IMR-90 (cell line): ENCODE measurements around the gene AFTPH. TPM values are rescaled to one million over a fixed set of nuclear protein-coding genes. Genes with fewer than 3 reads are reported as not detected.

ENCODE experiments used
- ATAC-seq: fragments of 200-7000 bp; cut with Tn5 transposase; 2 replicates; pipeline ENCODE4 v1.9.1; 2020; ENCODE audit warnings: low read depth, mild to moderate bottlenecking, moderate library complexity
- BruUV-seq: library from RNA; stranded (reverse); fragments of 400-500 nt; replicated peaks from 2 replicates; lab custom pipeline; 2021; lab: Mats Ljungman, UMichigan
- CTCF ChIA-PET: fragments of 300-600 bp; formaldehyde crosslinking; extraction: SDS; loops from one replicate; lab custom pipeline; 2021; ENCODE audit warnings: antibody characterized with exemption; lab: Yijun Ruan, JAX
- POLR2A ChIA-PET: fragments of 300-600 bp; sonication (Branson Sonifier 250); formaldehyde crosslinking; loops from one replicate; lab custom pipeline; 2022; ENCODE audit warnings: antibody characterized with exemption; ENCODE audit not compliant: unreplicated experiment; lab: Charles Lee
- DNase-seq: peaks from one replicate; pipeline ENCODE4 v3.0.0; 2013
- H2AFZ ChIP-seq: replicated peaks from 2 replicates; pipeline ENCODE3; 2013; ENCODE audit warnings: low read length, mild to moderate bottlenecking; ENCODE audit not compliant: poor library complexity
- H2AK5ac ChIP-seq: 2 replicates; pipeline ENCODE4 v1.6.1; 2013; ENCODE audit warnings: low read depth, low read length, inconsistent platforms
- H2AK9ac ChIP-seq: replicated peaks from 2 replicates; pipeline ENCODE3; 2013; ENCODE audit warnings: mild to moderate bottlenecking, low read depth, low read length, moderate library complexity; ENCODE audit not compliant: poor library complexity
- H2BK120ac ChIP-seq: 2 replicates; pipeline ENCODE4 v1.6.1; 2013; ENCODE audit warnings: low read depth, low read length, inconsistent platforms
- H2BK15ac ChIP-seq: 3 replicates; pipeline ENCODE4 v1.6.1; 2013; ENCODE audit warnings: low read depth, low read length, inconsistent platforms
- H2BK20ac ChIP-seq: 2 replicates; pipeline ENCODE4 v1.6.1; 2013; ENCODE audit warnings: low read depth, mild to moderate bottlenecking, inconsistent platforms, low read length, moderate library complexity
- H2BK5ac ChIP-seq: 2 replicates; pipeline ENCODE4 v1.6.1; 2013; ENCODE audit warnings: mild to moderate bottlenecking, low read depth, low read length, inconsistent platforms; ENCODE audit not compliant: poor library complexity, severe bottlenecking
- H3K14ac ChIP-seq: replicated peaks from 2 replicates; pipeline ENCODE4 v1.6.1; 2013; ENCODE audit warnings: low read depth, low read length, inconsistent platforms
- H3K18ac ChIP-seq: 2 replicates; pipeline ENCODE4 v1.6.1; 2013; ENCODE audit warnings: low read depth, low read length, control low read depth
- H3K23ac ChIP-seq: 2 replicates; pipeline ENCODE4 v1.6.1; 2013; ENCODE audit warnings: low read depth, low read length, inconsistent platforms
- H3K27ac ChIP-seq: 2 replicates; pipeline ENCODE4 v1.5.1; 2013; ENCODE audit warnings: mild to moderate bottlenecking, control low read depth, low read length; ENCODE audit not compliant: insufficient read depth
- H3K27me3 ChIP-seq: 2 replicates; pipeline ENCODE4 v1.6.1; 2013; ENCODE audit warnings: low read length; ENCODE audit not compliant: control insufficient read depth, insufficient read depth
- H3K36me3 ChIP-seq: 2 replicates; pipeline ENCODE4 v1.6.1; 2013; ENCODE audit warnings: low read length, mixed read lengths; ENCODE audit not compliant: control insufficient read depth, insufficient read depth
- H3K4ac ChIP-seq: 2 replicates; pipeline ENCODE4 v1.6.1; 2013; ENCODE audit warnings: low read depth, low read length, inconsistent platforms
- H3K4me1 ChIP-seq: 2 replicates; pipeline ENCODE4 v1.6.1; 2013; ENCODE audit warnings: low read length, mixed read lengths; ENCODE audit not compliant: control insufficient read depth, insufficient read depth
- H3K4me2 ChIP-seq: 2 replicates; pipeline ENCODE4 v1.6.1; 2013; ENCODE audit warnings: low read depth, mild to moderate bottlenecking, control low read depth, low read length, moderate library complexity
- H3K4me3 ChIP-seq: 2 replicates; pipeline ENCODE4 v1.5.1; 2013; ENCODE audit warnings: low read depth, mild to moderate bottlenecking, control low read depth, low read length, moderate library complexity; ENCODE audit not compliant: insufficient read depth
- H3K56ac ChIP-seq: 2 replicates; pipeline ENCODE4 v1.6.1; 2013; ENCODE audit warnings: low read length, inconsistent platforms; ENCODE audit not compliant: insufficient read depth; ENCODE audit errors: extremely low read depth
- H3K79me1 ChIP-seq, 2 experiments: 2 replicates each; pipeline ENCODE4 v1.6.1; 2013; ENCODE audit warnings: low read length in 2 of 2, inconsistent platforms in 1 of 2, low read depth in 1 of 2
- H3K9ac ChIP-seq: 2 replicates; pipeline ENCODE4 v1.6.1; 2013; ENCODE audit warnings: low read depth, low read length, control low read depth
- H3K9me1 ChIP-seq: 2 replicates; pipeline ENCODE4 v1.6.1; 2013; ENCODE audit warnings: low read length, inconsistent platforms; ENCODE audit not compliant: insufficient read depth
- H3K9me3 ChIP-seq: 2 replicates; pipeline ENCODE4 v1.6.1; 2013; ENCODE audit warnings: low read length; ENCODE audit not compliant: control insufficient read depth, insufficient read depth
- H4K20me1 ChIP-seq: 2 replicates; pipeline ENCODE4 v1.6.1; 2013; ENCODE audit warnings: low read length, inconsistent platforms; ENCODE audit not compliant: insufficient read depth
- H4K5ac ChIP-seq: 2 replicates; pipeline ENCODE4 v1.6.1; 2013; ENCODE audit warnings: mild to moderate bottlenecking, low read depth, low read length, control low read depth
- H4K8ac ChIP-seq, 2 experiments: 2 replicates each; pipeline ENCODE4 v1.6.1; 2013; ENCODE audit warnings: low read depth in 2 of 2, low read length in 2 of 2, control low read depth in 1 of 2, inconsistent platforms in 1 of 2
- H4K91ac ChIP-seq: 2 replicates; pipeline ENCODE4 v1.6.1; 2013; ENCODE audit warnings: low read depth, low read length, inconsistent platforms; ENCODE audit not compliant: insufficient read depth
- ELK1 ChIP-seq: fragments of 150-350 bp; IDR thresholded peaks from 2 replicates; pipeline ENCODE4 v1.6.1; 2016; ENCODE audit warnings: low read depth, mild to moderate bottlenecking, low read length, moderate library complexity, borderline replicate concordance
- MAFK ChIP-seq: IDR thresholded peaks from 2 replicates; pipeline ENCODE4 v1.6.1; 2012; ENCODE audit warnings: low read depth, low read length, improper control_type of control experiment
- MAZ ChIP-seq: IDR thresholded peaks from 2 replicates; pipeline ENCODE4 v1.6.1; 2012; ENCODE audit warnings: low read depth, mild to moderate bottlenecking, low read length, improper control_type of control experiment, moderate library complexity, borderline replicate concordance
- NFE2L2 ChIP-seq: fragments of 150-350 bp; IDR thresholded peaks from 2 replicates; pipeline ENCODE4 v1.6.1; 2016; ENCODE audit warnings: low read depth, mild to moderate bottlenecking, low read length
- RCOR1 ChIP-seq: IDR thresholded peaks from 2 replicates; pipeline ENCODE4 v1.6.1; 2012; ENCODE audit warnings: mild to moderate bottlenecking, low read length, improper control_type of control experiment; ENCODE audit not compliant: insufficient replicate concordance
- dilution Hi-C: fragments of 300-500 bp; cut with HindIII; formaldehyde crosslinking; loops from one replicate; pipeline ENCODE4 v1.14.3; 2018; ENCODE audit warnings: low sequenced_read_pairs; ENCODE audit not compliant: unreplicated experiment
- in situ Hi-C: fragments of 300-500 bp; cut with MboI; formaldehyde crosslinking; loops from 3 replicates; pipeline ENCODE4 v1.14.3; 2019; ENCODE audit warnings: low sequenced_read_pairs, inconsistent platforms, mixed read lengths
- intact Hi-C: fragments of 100-400 bp; cut with micrococcal nuclease; formaldehyde crosslinking; loops from 2 replicates; pipeline ENCODE4 v1.10.0; 2022
- polyA plus RNA-seq, 3 experiments: library from polyadenylated mRNA; depleted of rRNA; stranded (reverse); fragments of >200 nt; gene quantifications; 2 replicates each; pipeline ENCODE4 v1.2.3, GENCODE V29; 2012; ENCODE audit warnings: low replicate concordance in 1 of 3
- total RNA-seq: library from RNA; depleted of rRNA; stranded (reverse); fragments of >200 nt; gene quantifications from 2 replicates; pipeline ENCODE4 v1.2.3, GENCODE V29; 2012
- TF ChIP-seq, protein P1 (sequence below): conservative IDR thresholded peaks from 2 replicates; pipeline ENCODE4 v1.5.1; 2012; ENCODE audit warnings: mild to moderate bottlenecking, low read depth, low read length, improper control_type of control experiment

The AFTPH gene
- total and polyA plus RNA-seq, 2 of the 4 experiments (the other 2 are of a cell fraction), result 9.4 to 19.9 TPM

- TF ChIP-seq NFE2L2, result no peak
Observed at GRCh38 chr2:64586883-64587481, 62.9 kb downstream of the AFTPH start (continued).

- TF ChIP-seq, protein P1, sequence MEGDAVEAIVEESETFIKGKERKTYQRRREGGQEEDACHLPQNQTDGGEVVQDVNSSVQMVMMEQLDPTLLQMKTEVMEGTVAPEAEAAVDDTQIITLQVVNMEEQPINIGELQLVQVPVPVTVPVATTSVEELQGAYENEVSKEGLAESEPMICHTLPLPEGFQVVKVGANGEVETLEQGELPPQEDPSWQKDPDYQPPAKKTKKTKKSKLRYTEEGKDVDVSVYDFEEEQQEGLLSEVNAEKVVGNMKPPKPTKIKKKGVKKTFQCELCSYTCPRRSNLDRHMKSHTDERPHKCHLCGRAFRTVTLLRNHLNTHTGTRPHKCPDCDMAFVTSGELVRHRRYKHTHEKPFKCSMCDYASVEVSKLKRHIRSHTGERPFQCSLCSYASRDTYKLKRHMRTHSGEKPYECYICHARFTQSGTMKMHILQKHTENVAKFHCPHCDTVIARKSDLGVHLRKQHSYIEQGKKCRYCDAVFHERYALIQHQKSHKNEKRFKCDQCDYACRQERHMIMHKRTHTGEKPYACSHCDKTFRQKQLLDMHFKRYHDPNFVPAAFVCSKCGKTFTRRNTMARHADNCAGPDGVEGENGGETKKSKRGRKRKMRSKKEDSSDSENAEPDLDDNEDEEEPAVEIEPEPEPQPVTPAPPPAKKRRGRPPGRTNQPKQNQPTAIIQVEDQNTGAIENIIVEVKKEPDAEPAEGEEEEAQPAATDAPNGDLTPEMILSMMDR, result no peak
- no peak for TF ChIP-seq ELK1
- no peak for TF ChIP-seq RCOR1
- TF ChIP-seq MAFK, result no peak
- no peak for TF ChIP-seq MAZ
- H4K91ac ChIP-seq, result no peak overlapping the region
- no peaks in the 10 kb centered on the region for H4K20me1 ChIP-seq
- H3K9me1 ChIP-seq, result no peaks in the 10 kb centered on the region
- H3K9ac ChIP-seq, result no peak overlapping the region
- BruUV-seq, result no TSS peak
- DNase-seq (no peak), ATAC-seq (no peak)
- no peak overlapping the region for H3K18ac ChIP-seq
- H3K4me2 ChIP-seq, result no peak overlapping the region
- H2AK5ac ChIP-seq, result no peak overlapping the region
- ChIA-PET POLR2A (interaction anchor here (0.5 kb wide), 1 partner anchor 340 kb away, joined by 3 read pairs; no protein-coding TSS in a partner anchor), CTCF (interaction anchor here (0.6 to 1.8 kb wide), 11 partner anchors 11 to 556 kb away, joined by 3 to 9 read pairs (median 5); no protein-coding TSS in a partner anchor)
- no peak overlapping the region for H3K14ac ChIP-seq
- no peak overlapping the region for H2AK9ac ChIP-seq
- no peak overlapping the region for H4K8ac ChIP-seq
- H3K4ac ChIP-seq, result no peak overlapping the region
- peaks cover 0 to 4% of the 10 kb centered on the region in 2 experiments; a peak in 1 of 4 replicates for H3K79me1 ChIP-seq
- no peak overlapping the region for H2BK5ac ChIP-seq
- no peaks in the 10 kb centered on the region for H3K9me3 ChIP-seq
- no peak overlapping the region for H3K23ac ChIP-seq
- dilution Hi-C loops (no loop called here), intact Hi-C loops (loop anchor here (1.0 to 5.0 kb wide), 4 partner anchors 58 to 455 kb away; no protein-coding TSS in a partner anchor), in situ Hi-C loops (no loop called here)
- H2BK15ac ChIP-seq, result no peak overlapping the region
- no peak overlapping the region for H3K27ac ChIP-seq
- H3K4me3 ChIP-seq, result no peak overlapping the region
- no peaks in the 10 kb centered on the region for H3K4me1 ChIP-seq
- no peaks in the 10 kb centered on the region for H3K27me3 ChIP-seq
- no peak overlapping the region for H3K56ac ChIP-seq
- H2AFZ ChIP-seq, result no peak overlapping the region
- no peak overlapping the region for H2BK20ac ChIP-seq
- peaks cover 4% of the 10 kb centered on the region for H3K36me3 ChIP-seq
- H4K5ac ChIP-seq, result no peak overlapping the region
- H2BK120ac ChIP-seq, result no peak overlapping the region
Observed at GRCh38 chr2:64587561-64587960, 63.4 kb downstream of the AFTPH start.
